Testis (tissue), 3 donors: Measurements from ENCODE around the gene AP3M1. TPM values are rescaled to one million over a fixed set of nuclear protein-coding genes. Genes with fewer than 3 reads are reported as not detected.
A peak's percentile ranks its signal among the peaks of the same experiment; 100 is the strongest.

Experiments used
- DNase-seq: peaks from one replicate; pipeline ENCODE4 v3.0.0-alpha.2; 2019
- H3K27ac ChIP-seq, 2 donors: fragments of 200-600 bp; sonication (generic); one replicate each; pipeline ENCODE4 v1.5.1; 2019
- H3K27me3 ChIP-seq: fragments of 200-600 bp; sonication (generic); one replicate; pipeline ENCODE4 v1.5.1; 2019
- H3K36me3 ChIP-seq: fragments of 200-600 bp; sonication (generic); one replicate; pipeline ENCODE4 v1.5.1; 2017; ENCODE audit warnings: low read depth; ENCODE audit errors: missing control alignments
- H3K4me1 ChIP-seq: fragments of 200-600 bp; sonication (generic); one replicate; pipeline ENCODE4 v1.5.1; 2019
- H3K4me3 ChIP-seq, 2 donors: fragments of 200-600 bp; sonication (generic); one replicate each; pipeline ENCODE4 v1.5.1; 2017 to 2019
- H3K9me3 ChIP-seq: fragments of 200-600 bp; sonication (generic); one replicate; pipeline ENCODE4 v1.5.1; 2017
- CTCF ChIP-seq, 3 experiments: fragments of 450-650 bp in 2 of 3; fragments of 200-600 bp in 1 of 3; sonication (generic) in 1 of 3; IDR thresholded peaks; one replicate each; pipeline ENCODE4 v1.5.1; 2016 to 2019; ENCODE audit warnings: antibody characterized with exemption in 3 of 3, mild to moderate bottlenecking in 2 of 3, moderate library complexity in 1 of 3
- POLR2A ChIP-seq: fragments of 450-650 bp; IDR thresholded peaks from one replicate; pipeline ENCODE4 v1.6.1; 2017; ENCODE audit warnings: antibody characterized with exemption, mild to moderate bottlenecking, moderate library complexity
- WGBS, 2 donors: methylation state at CpG; one replicate each; pipeline ENCODE4 v1.1.5; 2018; 5-methylcytosine and 5-hydroxymethylcytosine counted together
- intact Hi-C: fragments of 100-400 bp; cut with DNase I; formaldehyde crosslinking; loops from one replicate; pipeline ENCODE4 v1.15.1; 2023; ENCODE audit warnings: low total_unique reads
- polyA plus RNA-seq: library from polyadenylated mRNA; stranded (reverse); fragments of 350-450 nt; fragmentation: Illumina TruSeq; extraction: RNeasy Lipid Tissue Mini Kit (QIAGEN cat#74804); gene quantifications from one replicate; pipeline ENCODE4 v1.2.3, GENCODE V29; 2014; ENCODE audit warnings: low read depth, low replicate concordance; ENCODE audit not compliant: insufficient read depth
- total RNA-seq, 2 donors: library from RNA; depleted of rRNA; stranded (reverse); fragments of >200 nt; gene quantifications; one replicate each; pipeline ENCODE4 v1.2.3, GENCODE V29; 2016

Gene AP3M1
- total and polyA plus RNA-seq, 3 donors from 2014 or later = 32.0 to 44.4 (median 38.6) TPM

GRCh38 chr10:74121368-74121767 lies 29.3 kb downstream of the AP3M1 start:
- no peak for DNase-seq
- Histone ChIP-seq H3K4me3 (no peak overlapping the region), H3K27me3 (no peaks in the 10 kb centered on the region), H3K36me3 (no peaks in the 10 kb centered on the region), H3K9me3 (no peaks in the 10 kb centered on the region), H3K27ac (no peak overlapping the region), H3K4me1 (no peaks in the 10 kb centered on the region)
- 67 to 68% methylated on average over 1 of the region's 1 CpG for WGBS, 2 donors
- TF ChIP-seq POLR2A (no peak), CTCF (IDR thresholded peaks at IDR 0.05) (no peak)
- intact Hi-C loops = no loop called here

- DNase-seq = no peak
- Histone ChIP-seq H3K36me3 (no peaks in the 10 kb centered on the region), H3K9me3 (no peaks in the 10 kb centered on the region), H3K4me3 (no peak overlapping the region), H3K27ac (no peak overlapping the region), H3K4me1 (no peaks in the 10 kb centered on the region), H3K27me3 (no peaks in the 10 kb centered on the region)
- intact Hi-C loops = no loop called here
- 40 to 44% methylated on average over 1 of the region's 1 CpG for WGBS, 2 donors
- TF ChIP-seq CTCF (IDR thresholded peaks at IDR 0.05) (no peak), POLR2A (no peak)
These were observed 29.7 kb downstream of the AP3M1 start for GRCh38 chr10:74120911-74121310.

GRCh38 chr10:74118804-74119203 lies 31.8 kb downstream of the AP3M1 start:
- Histone ChIP-seq H3K4me1 (no peaks in the 10 kb centered on the region), H3K27me3 (no peaks in the 10 kb centered on the region), H3K27ac (no peak overlapping the region), H3K36me3 (no peaks in the 10 kb centered on the region), H3K9me3 (no peaks in the 10 kb centered on the region), H3K4me3 (no peak overlapping the region)
- TF ChIP-seq CTCF (IDR thresholded peaks at IDR 0.05) = no peak
- TF ChIP-seq POLR2A = no peak
- 73 to 74% methylated on average over 3 of the region's 3 CpGs for WGBS, 2 donors
- no peak for DNase-seq
- intact Hi-C loops = no loop called here

- TF ChIP-seq POLR2A (no peak), CTCF (IDR thresholded peaks at IDR 0.05) (no peak)
- no peak overlapping the region for H3K4me3 ChIP-seq
- no peak for DNase-seq
- no peaks in the 10 kb centered on the region for H3K9me3 ChIP-seq
- intact Hi-C loops = no loop called here
- H3K27ac ChIP-seq = no peak overlapping the region
- H3K4me1 ChIP-seq = peaks cover 7% of the 10 kb centered on the region
- 83 to 92% methylated on average over 4 of the region's 4 CpGs for WGBS, 2 donors
- H3K36me3 ChIP-seq = no peaks in the 10 kb centered on the region
- H3K27me3 ChIP-seq = no peaks in the 10 kb centered on the region
These were observed 32.9 kb downstream of the AP3M1 start for GRCh38 chr10:74117738-74118137.

- H3K9me3 ChIP-seq = no peaks in the 10 kb centered on the region
- no peak overlapping the region for H3K4me3 ChIP-seq
- intact Hi-C loops = no loop called here
- H3K27me3 ChIP-seq = no peaks in the 10 kb centered on the region
- no peaks in the 10 kb centered on the region for H3K36me3 ChIP-seq
- peak overlapping the region in 1 of 2 donors; percentile 8 for H3K27ac ChIP-seq
- TF ChIP-seq POLR2A (no peak), CTCF (IDR thresholded peaks at IDR 0.05) (no peak)
- H3K4me1 ChIP-seq = peaks cover 14% of the 10 kb centered on the region
- 40 to 74% methylated on average over 12 of the region's 12 CpGs for WGBS, 2 donors
- DNase-seq = peak; percentile 75
These were observed 36.6 kb downstream of the AP3M1 start for GRCh38 chr10:74114041-74114448.
